GM21447 (cell line): ENCODE measurements around the gene SLC22A23.
A peak's percentile ranks its signal among the peaks of the same experiment; 100 is the strongest.
"Not testable (repeated sequence)": the region's sequence is repeated elsewhere in the genome, so short reads cannot be mapped to it uniquely, and the experiment has no call there.

Experiments used
- ATAC-seq: cut with Tn5 transposase; IDR thresholded peaks from one replicate; pipeline ENCODE4 v1.9.1; 2021; ENCODE audit not compliant: unreplicated experiment

Gene SLC22A23

DNA sequence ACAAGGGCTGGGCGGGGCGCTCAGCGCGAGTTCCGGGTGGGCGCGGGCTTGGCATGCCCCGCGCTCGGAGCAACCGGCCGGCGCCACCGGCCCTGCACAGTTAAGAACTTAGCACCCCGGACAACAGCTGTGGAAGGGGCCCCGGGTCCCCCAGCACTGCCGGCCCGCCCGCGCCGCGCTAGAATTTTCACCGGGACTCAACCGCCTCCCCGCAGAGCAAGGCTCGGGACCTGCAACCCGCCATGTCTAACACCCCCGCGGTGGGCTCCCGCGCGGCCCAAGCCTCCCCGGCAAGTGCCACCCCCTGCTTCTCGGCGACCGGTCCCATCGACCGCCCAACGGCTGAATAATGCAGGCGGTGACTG, 203.3 kb downstream of the SLC22A23 start:
- ATAC-seq: no peak

DNA sequence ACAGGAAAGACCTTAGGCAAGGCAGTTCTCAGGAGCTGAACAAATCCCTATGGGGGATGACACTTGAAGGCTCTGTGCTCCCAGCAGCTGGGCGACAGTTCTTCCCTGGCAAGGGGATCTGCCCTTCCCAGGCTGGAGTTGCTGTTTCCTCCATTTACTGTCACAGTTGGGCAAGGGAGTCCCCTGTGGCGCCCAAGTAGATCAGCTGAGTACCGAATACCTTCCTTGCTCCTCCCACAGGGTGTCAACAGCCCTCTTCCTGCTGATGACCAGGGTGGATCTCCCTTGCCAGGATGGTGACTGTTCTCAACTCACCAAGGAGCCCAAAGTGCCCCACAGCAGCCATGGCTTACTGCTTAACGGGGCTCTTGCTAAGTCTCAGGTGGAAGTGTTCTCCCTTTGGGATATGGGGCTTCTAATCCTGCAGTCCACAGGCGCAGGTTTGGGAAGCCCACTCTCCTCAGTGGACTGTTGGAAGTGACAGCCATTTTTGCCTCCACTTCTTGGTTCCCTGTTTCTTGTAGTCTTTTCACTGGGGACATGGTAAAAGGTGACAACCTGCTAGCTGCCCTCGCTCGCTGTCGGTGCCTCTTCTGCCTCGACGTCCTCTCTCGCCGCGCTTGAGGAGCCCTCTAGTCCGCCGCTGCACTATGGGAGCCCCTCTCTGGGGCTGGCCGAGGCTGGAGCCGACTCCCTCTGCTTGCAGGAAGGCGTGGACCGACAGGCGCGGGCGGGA, 203.8 kb downstream of the SLC22A23 start:
- ATAC-seq: no peak

DNA sequence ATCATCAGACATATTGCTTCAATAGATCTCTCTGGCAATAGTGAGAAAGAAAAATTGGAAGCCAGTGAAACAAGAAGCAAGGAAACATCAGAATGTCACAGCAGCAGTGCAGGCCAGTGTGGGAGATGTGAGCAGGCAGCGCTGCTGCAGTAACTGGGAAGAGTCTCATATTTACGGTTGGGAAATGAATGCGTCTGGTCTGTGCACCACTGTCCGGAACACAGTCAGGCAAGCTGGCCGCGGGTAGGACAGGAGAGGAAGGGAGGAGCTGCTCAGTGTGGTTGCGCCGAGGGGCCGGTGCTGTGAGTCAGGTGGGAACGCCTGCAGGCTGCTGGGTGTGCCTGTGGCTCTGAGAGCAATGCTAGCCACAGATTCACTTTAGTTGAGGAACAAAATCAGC, 204.5 kb downstream of the SLC22A23 start:
- no peak for ATAC-seq

- peak; percentile 92 for ATAC-seq
These were observed 205.2 kb downstream of the SLC22A23 start for GRCh38 chr6:3251462-3252314.

DNA sequence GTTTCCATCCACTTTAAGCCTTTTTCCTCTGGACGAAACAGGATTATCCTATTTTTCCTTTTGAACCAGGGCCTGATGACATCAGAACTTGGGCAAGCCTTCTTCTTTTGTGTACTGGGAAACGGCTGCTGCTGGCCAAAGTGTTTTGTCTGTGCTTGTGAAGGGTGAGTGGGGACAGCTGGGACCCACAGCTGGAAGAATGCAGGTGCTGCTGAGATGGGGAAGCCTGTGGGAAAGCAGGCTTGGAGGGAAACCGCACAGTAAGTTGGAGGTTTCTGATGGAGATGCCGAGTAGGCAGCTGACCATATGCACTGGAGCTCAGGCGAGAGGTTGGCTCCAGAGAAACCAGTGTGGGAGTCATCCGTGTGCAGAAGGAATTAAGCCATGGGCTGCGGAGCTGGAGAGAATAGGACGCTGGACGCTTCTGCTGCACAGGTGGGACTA, 206.6 kb downstream of the SLC22A23 start:
- no peak for ATAC-seq

DNA sequence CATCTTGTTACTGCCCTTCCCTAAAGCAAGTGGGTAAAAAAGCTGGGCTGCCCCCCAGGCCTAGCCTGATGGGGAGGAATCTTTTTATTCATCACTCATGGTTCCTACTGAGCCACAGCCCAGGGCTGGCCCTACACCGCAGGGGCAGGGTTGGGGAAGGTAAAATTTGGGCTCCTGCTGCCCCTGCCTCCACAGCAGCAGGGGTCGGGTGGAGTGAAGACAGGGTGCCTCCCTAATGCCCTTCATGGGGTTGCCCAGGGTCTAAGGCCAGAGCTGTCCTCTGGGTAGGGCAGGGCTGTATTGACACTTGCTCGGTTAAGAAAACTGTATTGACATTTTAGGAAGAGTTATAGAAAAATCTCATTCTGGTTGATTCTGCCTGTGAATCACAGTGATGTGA, 207.0 kb downstream of the SLC22A23 start:
- ATAC-seq: no peak

DNA sequence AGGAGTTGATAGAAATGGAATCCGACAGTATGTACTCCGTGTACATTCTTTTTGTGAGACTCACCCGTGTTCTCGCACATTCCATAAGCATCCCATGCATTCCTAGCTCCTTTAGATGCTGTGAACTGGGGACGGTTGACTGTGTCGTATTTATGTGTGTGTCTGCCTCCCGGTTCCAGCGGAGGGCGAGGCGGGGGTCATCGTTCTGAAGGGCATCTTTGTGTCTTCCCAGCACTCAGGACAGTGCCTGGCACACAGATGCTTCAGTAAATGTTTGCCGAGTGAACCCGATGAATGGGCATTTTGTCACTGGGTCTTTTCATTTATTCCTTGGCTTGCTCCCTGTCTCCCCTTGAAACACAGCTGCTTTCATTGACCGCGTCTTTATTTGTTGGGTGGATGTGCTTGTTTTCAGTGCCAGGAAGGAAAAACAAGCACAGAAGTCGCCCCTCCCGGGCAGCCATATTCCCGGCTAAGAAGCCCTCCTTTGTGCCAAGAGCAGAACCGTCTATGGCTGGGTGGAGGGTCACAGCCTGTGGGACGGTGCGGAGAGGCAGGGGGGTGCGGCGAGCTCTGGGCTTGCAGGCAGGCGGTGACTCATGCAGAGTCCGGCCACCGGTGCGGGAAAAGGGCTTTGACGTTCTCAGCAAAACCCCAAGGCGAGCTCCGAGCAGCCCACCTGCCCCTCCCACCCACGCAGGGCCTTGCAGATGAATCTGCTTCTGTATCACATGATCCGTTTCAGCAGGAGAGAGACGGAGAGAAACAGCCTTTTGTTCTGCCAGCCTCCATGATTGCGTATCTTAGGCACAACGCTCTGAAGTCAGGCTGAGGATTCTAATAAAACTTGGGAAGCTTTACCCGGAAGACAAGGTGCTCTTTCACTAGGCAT, 209.3 kb downstream of the SLC22A23 start:
- ATAC-seq: no peak

GRCh38 chr6:3245216-3245615, 211.6 kb downstream of the SLC22A23 start:
- ATAC-seq: no peak

- not testable (repeated sequence) for ATAC-seq
These were observed 212.1 kb downstream of the SLC22A23 start for GRCh38 chr6:3244832-3245161.

DNA sequence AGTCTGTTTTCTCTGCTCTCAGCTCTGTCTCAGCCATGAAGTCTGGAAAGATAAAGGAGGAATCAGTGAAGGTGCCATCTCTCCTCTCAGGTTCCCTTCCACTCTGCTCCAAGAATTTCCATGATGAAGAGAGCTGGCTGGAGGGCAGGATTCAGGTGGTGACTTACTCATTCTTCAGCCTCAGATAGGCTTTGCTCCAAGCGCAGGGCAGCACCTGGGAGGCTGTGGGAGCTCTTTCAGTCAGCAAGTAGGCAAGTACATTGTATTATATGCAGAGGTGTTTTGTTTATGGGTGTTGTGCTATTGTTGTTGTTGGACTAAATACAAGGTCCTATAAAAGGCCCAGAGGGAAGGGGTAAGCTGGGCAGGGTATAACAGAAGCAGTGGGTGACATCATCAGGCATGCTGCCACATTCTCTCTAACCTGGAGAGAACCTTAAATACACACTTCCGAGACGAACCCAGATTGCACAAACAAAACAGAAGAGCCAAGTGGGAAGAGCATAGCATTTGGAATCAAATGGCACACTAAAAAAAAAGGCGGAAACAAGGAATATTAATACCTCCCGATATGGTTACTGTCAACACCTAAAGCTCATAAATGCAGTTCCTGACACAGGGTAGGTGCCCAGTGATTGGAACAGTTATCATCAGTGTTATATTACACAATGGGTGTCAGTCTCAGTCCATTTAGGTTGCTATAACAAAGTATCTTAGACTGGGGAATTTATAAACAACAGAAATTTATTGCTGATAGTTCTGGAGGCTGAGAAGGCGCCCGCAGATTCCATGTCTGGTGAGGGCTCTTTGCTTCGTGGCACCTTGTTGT, 212.6 kb downstream of the SLC22A23 start:
- ATAC-seq: no peak

DNA sequence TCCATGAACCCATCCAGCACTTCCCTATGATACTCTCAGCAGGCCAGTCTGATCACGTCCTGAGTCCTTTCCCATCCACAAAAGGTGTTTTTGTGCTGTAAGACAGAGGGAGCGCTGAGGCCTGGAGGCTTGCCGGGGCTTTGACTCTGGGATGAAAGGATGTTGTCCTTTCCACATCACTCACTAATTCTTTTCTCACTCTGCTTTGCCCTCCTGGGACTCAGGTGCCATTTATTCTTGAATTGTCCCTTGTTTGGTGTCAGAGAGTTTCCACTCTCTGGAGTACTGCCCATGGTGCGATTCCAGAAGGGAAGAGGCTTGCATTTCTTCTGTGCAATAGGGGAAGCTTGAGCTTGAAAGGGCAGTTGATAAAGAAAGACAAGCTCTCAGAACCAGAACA, 214.1 kb downstream of the SLC22A23 start:
- no peak for ATAC-seq

DNA sequence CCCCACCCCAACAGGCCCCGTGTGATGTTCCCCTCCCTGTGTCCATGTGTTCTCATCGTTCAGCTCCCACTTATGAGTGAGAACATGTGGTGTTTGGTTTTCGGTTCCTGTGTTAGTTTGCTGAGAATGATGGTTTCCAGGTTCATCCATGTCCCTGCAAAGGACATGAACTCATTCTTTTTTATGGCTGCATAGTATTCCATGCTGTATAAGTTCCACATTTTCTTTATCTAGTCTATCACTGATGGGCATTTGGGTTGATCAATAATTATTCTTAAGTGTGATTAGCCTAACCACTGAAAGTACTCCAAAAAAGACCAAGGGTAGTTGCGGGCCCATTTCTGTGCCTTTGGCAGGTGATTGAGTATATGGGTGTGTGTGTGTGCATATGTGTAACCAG, 215.1 kb downstream of the SLC22A23 start:
- ATAC-seq: not testable (repeated sequence)

GRCh38 chr6:3240595-3240994, 216.3 kb downstream of the SLC22A23 start:
- no peak for ATAC-seq

- ATAC-seq: no peak
These were observed 217.6 kb downstream of the SLC22A23 start for GRCh38 chr6:3239110-3239830.

DNA sequence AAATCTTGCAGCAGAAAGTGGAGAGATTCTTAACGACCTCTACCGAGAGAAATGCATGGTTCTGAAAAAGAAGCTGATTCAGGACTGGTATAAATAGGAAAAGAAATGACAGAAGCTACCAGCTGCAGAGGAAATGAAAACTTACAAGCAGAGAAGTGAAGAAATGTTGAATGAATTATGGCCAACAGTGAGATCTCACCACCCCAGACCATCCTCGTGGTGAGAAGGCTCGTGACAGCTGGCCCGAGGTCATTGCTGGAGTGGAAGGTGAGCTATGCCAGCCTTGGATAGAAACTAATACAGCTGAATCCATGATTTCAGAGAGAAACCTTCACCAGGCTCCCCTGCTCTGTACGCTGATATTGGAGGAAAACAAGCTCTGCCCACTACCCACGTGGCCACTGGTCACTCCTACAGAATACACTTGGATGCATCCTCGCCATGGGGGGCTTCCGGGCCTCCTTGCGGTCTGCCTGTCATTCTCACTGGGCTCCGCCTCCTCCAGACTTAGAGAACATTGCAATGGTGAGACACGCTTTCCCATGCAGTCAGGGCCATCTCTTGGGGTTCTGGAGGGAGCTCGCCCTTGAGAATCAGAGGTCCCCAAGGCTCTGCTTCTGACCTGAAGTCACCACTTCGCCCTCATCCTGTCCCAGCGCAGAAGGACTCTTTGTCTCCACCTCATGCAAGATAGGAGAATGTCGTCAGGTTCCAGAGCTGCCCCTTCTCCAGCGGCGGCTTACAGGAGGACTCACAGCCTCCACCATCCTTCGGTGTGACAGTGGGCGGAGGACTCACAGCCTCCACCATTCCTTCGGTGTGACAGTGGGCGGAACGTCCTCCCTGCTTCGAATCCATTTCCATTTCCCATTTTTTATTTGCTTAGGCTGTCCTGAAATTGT, 218.8 kb downstream of the SLC22A23 start:
- no peak for ATAC-seq

- ATAC-seq: no peak
These were observed 220.8 kb downstream of the SLC22A23 start for GRCh38 chr6:3236005-3236404.

- no peak for ATAC-seq
These were observed 221.4 kb downstream of the SLC22A23 start for GRCh38 chr6:3235486-3235885.

- ATAC-seq: no peak
These were observed 222.9 kb downstream of the SLC22A23 start for GRCh38 chr6:3233904-3234303.

DNA sequence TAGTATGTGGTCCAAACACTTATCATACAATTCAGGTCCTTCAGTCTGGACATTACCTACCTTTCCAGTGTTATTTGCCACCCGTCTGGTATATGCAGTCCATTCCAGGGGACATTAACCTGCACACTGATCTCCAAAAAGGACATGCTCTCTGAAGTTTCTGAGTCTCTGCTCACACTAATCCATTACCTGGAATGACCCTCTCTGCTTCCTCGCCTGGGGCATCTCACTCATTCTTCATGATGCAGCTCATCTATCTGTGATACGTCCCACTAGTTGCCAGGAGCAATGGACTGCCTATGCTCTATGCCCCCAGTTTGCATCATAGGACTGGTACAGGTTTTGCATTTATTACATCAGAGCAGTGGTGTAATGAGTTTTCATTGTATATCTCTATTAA, 223.5 kb downstream of the SLC22A23 start:
- no peak for ATAC-seq
